ENCODE measurements around the gene NR3C1. TPM values are rescaled to one million over a fixed set of nuclear protein-coding genes. Genes with fewer than 3 reads are reported as not detected.

The NR3C1 gene
- total RNA-seq, 2 donors from 2014 or later, result 9.5 to 20.5 TPM

DNA sequence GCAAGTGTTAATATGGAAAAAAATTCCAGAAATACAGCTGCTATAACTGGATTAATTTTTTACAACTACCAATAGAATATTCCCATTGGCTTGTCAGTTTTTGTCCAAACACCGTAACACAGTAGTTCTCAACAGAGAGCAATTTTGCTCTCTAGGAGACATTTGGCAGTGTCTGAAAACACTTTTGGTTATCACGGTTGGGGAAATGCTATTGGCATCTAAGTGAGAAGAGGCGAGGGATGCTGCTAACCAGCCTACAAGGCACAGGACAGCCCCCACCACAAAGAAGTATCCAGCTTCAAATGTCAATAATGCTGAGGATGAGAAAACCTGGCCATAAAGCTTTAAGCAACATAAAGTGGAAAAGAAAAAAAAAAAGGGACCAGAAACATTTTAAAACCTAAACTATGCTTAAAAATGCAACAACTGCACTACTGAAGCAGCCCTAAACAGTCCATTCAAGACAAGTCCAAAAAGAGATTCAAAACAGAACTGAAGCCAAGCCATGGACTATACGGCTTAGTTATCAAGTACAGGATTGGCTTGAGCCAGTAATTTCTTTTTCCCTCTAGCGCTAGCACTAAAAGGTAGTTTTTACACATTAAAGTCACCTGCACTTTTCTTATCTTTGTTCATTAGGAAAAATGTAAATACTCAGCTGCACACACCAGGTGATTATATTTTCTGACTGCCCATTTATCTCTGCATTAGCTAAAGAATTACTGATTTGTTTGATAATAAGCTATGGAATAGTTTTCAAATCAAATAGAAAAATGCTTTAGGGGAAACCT is 83.9 kb downstream of the NR3C1 start:
- Mint-ChIP-seq H3K27ac (no peak overlapping the region), H3K4me3 (no peak overlapping the region), H3K27me3 (ENCODE audit: insufficient read depth) (no peaks in the 10 kb centered on the region), H3K36me3 (ENCODE audit: low read depth) (peaks cover 14% of the 10 kb centered on the region), H3K4me1 (peaks cover 14% of the 10 kb centered on the region), H3K9me3 (peaks cover 6% of the 10 kb centered on the region)
- Histone ChIP-seq H3K9ac (ENCODE audit: extremely low read depth, low read length, poor library complexity, severe bottlenecking) (no peak overlapping the region), H3K4me1 (ENCODE audit: control insufficient read depth, insufficient read depth, low read length) (peaks cover 3% of the 10 kb centered on the region), H3K9me3 (ENCODE audit: control insufficient read depth, low read length) (peaks cover 13% of the 10 kb centered on the region), H3K36me3 (ENCODE audit: control insufficient read depth, insufficient read depth, low read length) (no peaks in the 10 kb centered on the region), H3K27ac (ENCODE audit: low read depth, low read length) (no peak overlapping the region), H3K4me3 (ENCODE audit: low read length) (no peak overlapping the region), H3K27me3 (ENCODE audit: control insufficient read depth, insufficient read depth, low read length, poor library complexity, severe bottlenecking) (no peaks in the 10 kb centered on the region)
- TF ChIP-seq, protein P1, sequence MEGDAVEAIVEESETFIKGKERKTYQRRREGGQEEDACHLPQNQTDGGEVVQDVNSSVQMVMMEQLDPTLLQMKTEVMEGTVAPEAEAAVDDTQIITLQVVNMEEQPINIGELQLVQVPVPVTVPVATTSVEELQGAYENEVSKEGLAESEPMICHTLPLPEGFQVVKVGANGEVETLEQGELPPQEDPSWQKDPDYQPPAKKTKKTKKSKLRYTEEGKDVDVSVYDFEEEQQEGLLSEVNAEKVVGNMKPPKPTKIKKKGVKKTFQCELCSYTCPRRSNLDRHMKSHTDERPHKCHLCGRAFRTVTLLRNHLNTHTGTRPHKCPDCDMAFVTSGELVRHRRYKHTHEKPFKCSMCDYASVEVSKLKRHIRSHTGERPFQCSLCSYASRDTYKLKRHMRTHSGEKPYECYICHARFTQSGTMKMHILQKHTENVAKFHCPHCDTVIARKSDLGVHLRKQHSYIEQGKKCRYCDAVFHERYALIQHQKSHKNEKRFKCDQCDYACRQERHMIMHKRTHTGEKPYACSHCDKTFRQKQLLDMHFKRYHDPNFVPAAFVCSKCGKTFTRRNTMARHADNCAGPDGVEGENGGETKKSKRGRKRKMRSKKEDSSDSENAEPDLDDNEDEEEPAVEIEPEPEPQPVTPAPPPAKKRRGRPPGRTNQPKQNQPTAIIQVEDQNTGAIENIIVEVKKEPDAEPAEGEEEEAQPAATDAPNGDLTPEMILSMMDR (conservative IDR thresholded peaks at IDR 0.05), result no peak
- DNase-seq, result no peak
- WGBS, 2 experiments (ENCODE audit: insufficient coverage in 1 of 2, insufficient read length in 1 of 2), result 81 to 84% methylated on average over 4 to 5 of the region's 5 CpGs

DNA sequence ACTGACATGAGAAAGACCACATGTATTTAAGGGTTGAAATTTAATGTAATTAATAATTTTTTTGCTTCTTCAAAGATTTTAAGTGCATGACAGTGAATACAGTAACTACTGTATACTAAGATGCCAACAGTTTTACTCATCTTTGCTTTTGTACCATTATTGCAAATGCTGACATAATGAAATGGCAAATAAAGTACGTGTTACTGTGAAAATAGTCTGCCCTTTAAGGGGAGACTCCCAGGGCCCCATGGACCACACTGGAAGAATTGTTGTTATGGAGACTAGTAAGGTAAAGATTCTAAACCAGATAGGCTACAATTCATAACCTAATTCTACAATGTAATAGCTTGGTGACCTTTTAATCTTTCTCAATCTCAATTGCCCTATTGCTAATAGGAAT is 84.7 kb downstream of the NR3C1 start:
- Histone ChIP-seq H3K4me1 (ENCODE audit: control insufficient read depth, insufficient read depth, low read length) (peaks cover 3% of the 10 kb centered on the region), H3K9me3 (ENCODE audit: control insufficient read depth, low read length) (peaks cover 5% of the 10 kb centered on the region), H3K9ac (ENCODE audit: extremely low read depth, low read length, poor library complexity, severe bottlenecking) (no peak overlapping the region), H3K4me3 (ENCODE audit: low read length) (no peak overlapping the region), H3K27ac (ENCODE audit: low read depth, low read length) (no peak overlapping the region), H3K36me3 (ENCODE audit: control insufficient read depth, insufficient read depth, low read length) (no peaks in the 10 kb centered on the region), H3K27me3 (ENCODE audit: control insufficient read depth, insufficient read depth, low read length, poor library complexity, severe bottlenecking) (no peaks in the 10 kb centered on the region)
- peaks cover 8% of the 10 kb centered on the region for H3K36me3 Mint-ChIP-seq (ENCODE audit: low read depth)
- TF ChIP-seq, protein P1 (conservative IDR thresholded peaks at IDR 0.05), result no peak
- WGBS, 2 experiments (ENCODE audit: insufficient coverage in 1 of 2, insufficient read length in 1 of 2), result 100% methylated on average over 1 of the region's 1 CpG; no CpG with 5 or more reads in 1 of the 2 experiments
- no peak overlapping the region for H3K27ac Mint-ChIP-seq
- peaks cover 14% of the 10 kb centered on the region for H3K4me1 Mint-ChIP-seq
- H3K27me3 Mint-ChIP-seq (ENCODE audit: insufficient read depth), result no peaks in the 10 kb centered on the region
- H3K4me3 Mint-ChIP-seq, result no peak overlapping the region
- DNase-seq, result no peak
- H3K9me3 Mint-ChIP-seq, result peaks cover under 1% of the 10 kb centered on the region

DNA sequence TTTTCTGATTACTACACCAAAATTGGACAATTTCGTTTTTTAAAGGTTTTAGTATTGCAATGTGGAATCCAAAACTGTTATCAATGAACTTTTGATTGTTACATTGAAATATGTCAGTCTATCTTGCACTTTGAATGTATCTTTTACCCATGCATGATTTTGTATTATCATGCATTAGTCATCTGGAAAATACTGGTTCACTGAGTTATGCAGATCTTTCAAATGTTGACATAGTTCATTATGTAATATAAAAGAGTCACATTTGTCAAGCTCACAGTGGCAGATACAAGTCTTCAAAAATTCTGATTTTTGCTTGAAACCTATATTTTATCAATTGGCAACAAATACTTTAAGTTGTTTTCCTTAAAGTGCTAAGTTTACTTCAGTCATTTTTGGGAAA is 85.2 kb downstream of the NR3C1 start:
- H3K4me3 ChIP-seq (ENCODE audit: low read length), result no peak overlapping the region
- H3K9ac ChIP-seq (ENCODE audit: extremely low read depth, low read length, poor library complexity, severe bottlenecking), result no peak overlapping the region
- no peaks in the 10 kb centered on the region for H3K27me3 ChIP-seq (ENCODE audit: control insufficient read depth, insufficient read depth, low read length, poor library complexity, severe bottlenecking)
- no peak for DNase-seq
- Mint-ChIP-seq H3K4me1 (peaks cover 14% of the 10 kb centered on the region), H3K4me3 (no peak overlapping the region), H3K27me3 (ENCODE audit: insufficient read depth) (no peaks in the 10 kb centered on the region), H3K36me3 (ENCODE audit: low read depth) (peaks cover 3% of the 10 kb centered on the region), H3K27ac (no peak overlapping the region), H3K9me3 (no peaks in the 10 kb centered on the region)
- no peaks in the 10 kb centered on the region for H3K36me3 ChIP-seq (ENCODE audit: control insufficient read depth, insufficient read depth, low read length)
- TF ChIP-seq, protein P1 (conservative IDR thresholded peaks at IDR 0.05), result no peak
- H3K27ac ChIP-seq (ENCODE audit: low read depth, low read length), result no peak overlapping the region
- peaks cover 2% of the 10 kb centered on the region for H3K9me3 ChIP-seq (ENCODE audit: control insufficient read depth, low read length)
- peaks cover 3% of the 10 kb centered on the region for H3K4me1 ChIP-seq (ENCODE audit: control insufficient read depth, insufficient read depth, low read length)
- 72 to 83% methylated on average over 1 of the region's 1 CpG for WGBS, 2 experiments (ENCODE audit: insufficient coverage in 1 of 2, insufficient read length in 1 of 2)

Data from endodermal cell (in vitro differentiated cells).